Urinary bladder (tissue), 4 donors: ENCODE data around the gene ANGPTL8. TPM values are rescaled to one million over a fixed set of nuclear protein-coding genes. Genes with fewer than 3 reads are reported as not detected.
A peak's percentile ranks its signal among the peaks of the same experiment; 100 is the strongest.

Experiments used
- DNase-seq: peaks from one replicate; pipeline ENCODE4 v3.0.0-alpha.2; 2015; ENCODE audit errors: extremely low spot score
- H3K27ac ChIP-seq: one replicate; pipeline ENCODE4 v1.5.1; 2013; ENCODE audit warnings: low read depth, mild to moderate bottlenecking, moderate library complexity
- H3K36me3 ChIP-seq: one replicate; pipeline ENCODE4 v1.6.1; 2013; ENCODE audit warnings: mild to moderate bottlenecking, moderate library complexity; ENCODE audit not compliant: insufficient read depth
- H3K4me1 ChIP-seq: one replicate; pipeline ENCODE4 v1.6.1; 2013; ENCODE audit warnings: mild to moderate bottlenecking, moderate library complexity; ENCODE audit not compliant: insufficient read depth
- H3K4me3 ChIP-seq: one replicate; pipeline ENCODE4 v1.5.1; 2013; ENCODE audit warnings: low read depth, low read length
- WGBS: extraction: QIAGEN DNeasy Blood & Tissue Kit; methylation state at CpG from one replicate; pipeline ENCODE4 v1.1.7; 2013; 5-methylcytosine and 5-hydroxymethylcytosine counted together
- polyA plus RNA-seq: library from polyadenylated mRNA; stranded (reverse); fragments of 200-250 nt; gene quantifications from one replicate; pipeline ENCODE4 v1.2.3, GENCODE V29; 2013
- total RNA-seq: library from RNA; depleted of rRNA; stranded (reverse); fragments of >200 nt; gene quantifications from one replicate; pipeline ENCODE4 v1.2.3, GENCODE V29; 2014
- donor health status: healthy with polysubstance abuse.
- donor health status: healthy.

The ANGPTL8 gene
- total RNA-seq (not detected), polyA plus RNA-seq (21.4 TPM)

GRCh38 chr19:11239377-11240000, at the start of gene ANGPTL8:
Gene ANGPTL8, plus strand, starts transcription at chr19:11239619. Its CDS starts 19 bp downstream, at chr19:11239638.
- Histone ChIP-seq H3K4me1 (no peaks in the 10 kb centered on the region), H3K4me3 (no peak within 1 kb of the TSS), H3K36me3 (no peaks in the 10 kb centered on the region), H3K27ac (no peak within 1 kb of the TSS)
- no peak for DNase-seq
- WGBS: 95% methylated on average over 23 of the region's 23 CpGs

GRCh38 chr19:11190501-11190900, 48.9 kb upstream of the ANGPTL8 start:
- Histone ChIP-seq H3K27ac (no peak overlapping the region), H3K4me1 (peaks cover 3% of the 10 kb centered on the region), H3K36me3 (peaks cover 10% of the 10 kb centered on the region), H3K4me3 (no peak overlapping the region)
- 69% methylated on average over 8 of the region's 8 CpGs for WGBS
- DNase-seq: no peak

GRCh38 chr19:11191273-11191755, 48.1 kb upstream of the ANGPTL8 start:
- Histone ChIP-seq H3K36me3 (peaks cover 7% of the 10 kb centered on the region), H3K4me1 (peaks cover 3% of the 10 kb centered on the region), H3K27ac (peak overlapping the region; percentile 58), H3K4me3 (no peak overlapping the region)
- 21% methylated on average over 8 of the region's 8 CpGs for WGBS
- no peak for DNase-seq

- H3K36me3 ChIP-seq: peaks cover 7% of the 10 kb centered on the region
- H3K4me1 ChIP-seq: peaks cover 3% of the 10 kb centered on the region
Observed at GRCh38 chr19:11191934-11192333, 47.5 kb upstream of the ANGPTL8 start.

GRCh38 chr19:11192957-11193939, 46.2 kb upstream of the ANGPTL8 start:
- 81% methylated on average over 68 of the region's 68 CpGs for WGBS

More at GRCh38 chr19:11191934-11192333, 47.5 kb upstream of the ANGPTL8 start:
- Histone ChIP-seq H3K27ac (no peak overlapping the region), H3K4me3 (no peak overlapping the region)
- 69% methylated on average over 5 of the region's 5 CpGs for WGBS
- no peak for DNase-seq

GRCh38 chr19:11194173-11194572, 45.2 kb upstream of the ANGPTL8 start:
- no peak for DNase-seq
- Histone ChIP-seq H3K4me1 (peaks cover 3% of the 10 kb centered on the region), H3K27ac (peak overlapping the region; percentile 46), H3K4me3 (peak overlapping the region; percentile 46), H3K36me3 (peaks cover 7% of the 10 kb centered on the region)
- 28% methylated on average over 8 of the region's 8 CpGs for WGBS

More at GRCh38 chr19:11192957-11193939, 46.2 kb upstream of the ANGPTL8 start:
- no peak for DNase-seq
- H3K36me3 ChIP-seq: peaks cover 7% of the 10 kb centered on the region
- H3K4me1 ChIP-seq: peaks cover 3% of the 10 kb centered on the region
- no peak overlapping the region for H3K4me3 ChIP-seq
- H3K27ac ChIP-seq: peak overlapping the region; percentile 53

- Histone ChIP-seq H3K4me1 (peaks cover 2% of the 10 kb centered on the region), H3K36me3 (peaks cover 7% of the 10 kb centered on the region), H3K27ac (peak overlapping the region; percentile 80), H3K4me3 (peak overlapping the region; percentile 46)
- WGBS: 8% methylated on average over 20 of the region's 20 CpGs
- DNase-seq: no peak
Observed at GRCh38 chr19:11194656-11195558, 44.5 kb upstream of the ANGPTL8 start.

- WGBS: 28% methylated on average over 12 of the region's 12 CpGs
- H3K27ac ChIP-seq: peak overlapping the region; percentile 80
Observed at GRCh38 chr19:11195681-11196080, 43.7 kb upstream of the ANGPTL8 start.

GRCh38 chr19:11196406-11197287, 42.8 kb upstream of the ANGPTL8 start:
- WGBS: 5% methylated on average over 47 of the region's 47 CpGs
- H3K4me3 ChIP-seq: peak overlapping the region; percentile 76
- H3K27ac ChIP-seq: peak overlapping the region; percentile 88
- DNase-seq: no peak
- peaks cover 1% of the 10 kb centered on the region for H3K4me1 ChIP-seq
- H3K36me3 ChIP-seq: peaks cover 5% of the 10 kb centered on the region

More at GRCh38 chr19:11195681-11196080, 43.7 kb upstream of the ANGPTL8 start:
- Histone ChIP-seq H3K4me3 (peak overlapping the region; percentile 46), H3K4me1 (peaks cover 1% of the 10 kb centered on the region), H3K36me3 (peaks cover 7% of the 10 kb centered on the region)
- no peak for DNase-seq

- peaks cover 5% of the 10 kb centered on the region for H3K36me3 ChIP-seq
- WGBS: under 1% methylated on average over 78 of the region's 78 CpGs
- H3K4me1 ChIP-seq: peaks cover 1% of the 10 kb centered on the region
- H3K27ac ChIP-seq: peak within 1 kb of the TSS; percentile 88
- DNase-seq: peak; percentile 42
- H3K4me3 ChIP-seq: peak within 1 kb of the TSS; percentile 76
Observed at GRCh38 chr19:11197291-11198174, 41.9 kb upstream of the ANGPTL8 start, which contains the start of gene KANK2. Gene KANK2, minus strand, starts transcription at chr19:11197545. Its CDS starts 3,034 bp downstream, at chr19:11194511.

- WGBS: 47% methylated on average over 7 of the region's 7 CpGs
- Histone ChIP-seq H3K36me3 (peaks cover 2% of the 10 kb centered on the region), H3K4me1 (no peaks in the 10 kb centered on the region), H3K4me3 (no peak overlapping the region), H3K27ac (peak overlapping the region; percentile 80)
- no peak for DNase-seq
Observed at GRCh38 chr19:11198175-11198534, 41.3 kb upstream of the ANGPTL8 start.
